HG02885 (cell line): Measurements from ENCODE around the gene JAGN1.
"Not testable (repeated sequence)": the region's sequence is repeated elsewhere in the genome, so short reads cannot be mapped to it uniquely, and the experiment has no call there.

Source experiments
- ATAC-seq: cut with Tn5 transposase; IDR thresholded peaks from one replicate; pipeline ENCODE4 v1.9.1; 2021; ENCODE audit warnings: mild to moderate bottlenecking; ENCODE audit not compliant: unreplicated experiment, poor library complexity

The JAGN1 gene

DNA sequence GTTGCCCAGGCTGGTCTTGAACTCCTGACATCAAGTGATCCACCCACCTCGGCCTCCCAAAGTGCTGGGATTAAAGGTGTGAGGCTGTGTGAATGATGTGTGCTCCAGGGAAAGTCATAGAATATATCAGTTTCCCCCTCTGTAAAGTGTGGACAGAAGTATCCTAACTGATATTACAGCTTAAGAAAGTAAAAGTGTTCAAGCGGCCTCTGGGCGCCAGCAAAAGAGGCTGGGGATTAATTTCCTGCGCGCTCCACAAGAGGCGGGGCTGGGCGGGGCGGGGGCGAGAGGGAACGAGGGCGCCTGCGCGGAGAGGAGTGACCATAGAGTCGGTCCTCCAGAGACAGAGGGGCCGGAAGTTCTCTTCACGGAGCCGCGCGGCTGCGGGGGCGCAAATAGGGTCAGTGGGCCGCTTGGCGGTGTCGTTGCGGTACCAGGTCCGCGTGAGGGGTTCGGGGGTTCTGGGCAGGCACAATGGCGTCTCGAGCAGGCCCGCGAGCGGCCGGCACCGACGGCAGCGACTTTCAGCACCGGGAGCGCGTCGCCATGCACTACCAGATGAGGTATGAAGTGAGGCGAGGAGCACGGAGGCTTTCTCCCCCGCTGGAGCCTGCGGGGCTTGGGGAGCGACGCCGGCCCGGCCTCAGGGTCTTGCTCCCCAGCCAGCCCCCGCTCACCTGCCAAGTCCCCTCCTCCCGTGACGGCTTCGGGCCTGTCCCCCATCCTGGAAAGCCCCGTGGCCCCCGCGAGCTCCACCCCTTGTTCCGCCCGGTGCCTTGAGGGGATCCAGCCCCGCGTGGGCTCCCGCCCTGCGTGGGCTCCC lies at the start of gene JAGN1:
Gene JAGN1, plus strand, starts transcription at position 362 of the 823 bp plus-strand sequence. Its CDS starts 113 bp downstream, at position 475.
- ATAC-seq = peak; percentile 88

DNA sequence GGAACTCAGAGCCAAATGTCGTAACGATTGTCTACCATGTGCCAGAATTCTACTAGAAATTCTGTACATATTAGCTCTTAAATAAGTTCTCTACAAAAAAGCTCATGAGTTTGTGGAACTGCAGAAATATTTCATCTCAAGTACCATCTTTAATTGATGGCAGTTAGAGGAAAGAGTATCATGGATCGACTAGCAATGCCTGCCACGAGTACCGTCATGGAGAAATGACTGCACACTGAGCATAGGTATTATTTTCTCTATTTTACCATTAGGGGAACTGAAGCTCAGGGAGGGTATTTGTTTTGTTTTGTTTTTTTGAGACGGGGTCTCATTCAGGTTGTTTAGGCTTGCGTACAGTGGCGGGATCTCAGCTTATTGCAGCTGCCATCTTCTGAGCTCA lies 49.4 kb upstream of the JAGN1 start:
- no peak for ATAC-seq

DNA sequence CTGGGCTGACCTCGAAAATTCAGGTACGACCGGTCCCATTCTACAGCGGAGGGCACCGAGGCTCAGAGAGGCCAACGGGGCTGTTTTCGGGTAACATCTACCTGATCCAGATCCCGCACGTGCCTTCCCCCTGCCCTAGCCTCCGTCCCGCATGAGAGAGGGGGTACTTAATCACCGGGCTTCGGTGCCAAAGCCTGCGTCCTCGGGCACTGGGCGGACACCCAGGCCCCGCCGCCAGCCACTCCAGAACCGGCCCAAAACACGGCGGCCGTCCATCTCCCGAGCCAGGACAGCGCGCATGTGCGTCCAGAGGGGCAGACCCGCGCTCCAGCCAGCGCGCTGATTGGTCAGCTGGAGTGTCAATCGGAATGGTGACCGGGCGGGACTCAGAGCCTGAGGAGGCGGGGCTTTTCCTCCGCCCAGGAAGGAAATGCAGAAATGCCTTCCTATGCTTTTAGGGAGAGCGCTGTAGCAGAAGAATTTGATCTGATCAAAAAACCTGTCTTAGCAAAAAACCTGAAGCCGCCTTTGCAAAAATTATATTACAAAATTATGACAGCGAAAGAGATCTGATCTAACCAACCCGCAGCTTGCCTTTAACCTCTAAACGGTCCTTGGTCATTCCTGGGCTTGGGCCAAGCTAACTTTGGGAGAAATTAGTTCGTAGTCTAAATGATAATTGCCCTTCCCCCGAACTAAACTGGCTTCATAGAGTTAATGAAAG lies 46.5 kb upstream of the JAGN1 start, which contains the start of gene RPUSD3:
Gene RPUSD3, minus strand, starts transcription at position 294 of the 724 bp plus-strand sequence. Its CDS starts 18 bp downstream, at position 276.
- peak; percentile 99 for ATAC-seq

DNA sequence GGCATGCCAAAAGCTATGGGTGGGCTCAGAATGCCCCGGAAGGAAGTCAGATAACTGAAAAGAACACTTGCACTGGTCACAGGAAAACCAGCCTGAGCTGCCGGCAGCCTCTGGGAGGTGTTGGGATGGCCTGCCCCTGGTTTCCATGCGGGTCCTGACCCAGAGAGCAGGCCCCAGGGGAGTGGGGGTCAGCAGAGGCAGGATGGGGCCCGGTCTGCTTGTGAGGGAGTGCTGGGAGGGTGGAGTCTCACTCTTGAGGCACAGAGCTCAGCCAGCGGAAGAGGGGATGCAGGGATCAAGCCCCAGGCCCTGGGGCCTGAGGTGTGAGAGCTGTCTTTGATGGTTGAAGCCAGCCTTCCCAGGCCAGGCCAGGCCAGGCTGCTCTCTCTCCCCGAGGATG lies 44.2 kb upstream of the JAGN1 start:
- ATAC-seq = no peak

DNA sequence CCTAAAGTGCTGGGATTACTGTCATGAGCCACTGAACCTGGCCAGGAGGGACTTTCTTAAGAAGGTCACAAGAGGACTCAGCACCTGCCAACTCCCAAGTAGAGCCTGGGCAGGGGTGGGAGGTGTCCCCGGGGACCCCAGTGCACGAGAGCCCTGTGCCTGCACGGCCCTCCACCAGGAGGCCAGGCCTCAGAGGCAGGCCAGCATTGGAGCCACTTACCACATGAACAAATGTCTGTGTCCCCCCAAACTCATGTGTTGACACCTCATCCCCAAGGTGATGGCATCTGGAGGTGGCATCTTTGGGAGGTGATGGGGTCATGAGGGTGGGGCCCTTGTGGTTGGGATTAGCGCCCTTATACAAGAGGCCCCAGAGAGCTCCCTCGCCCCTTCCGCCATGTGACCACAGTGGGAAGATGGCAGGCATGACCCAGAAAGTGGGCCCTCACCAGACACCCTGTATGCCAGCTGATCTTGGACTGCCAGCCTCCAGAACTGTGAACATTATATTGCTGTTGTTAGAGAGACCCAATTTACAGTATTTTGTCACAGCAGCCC lies 43.4 kb upstream of the JAGN1 start:
- ATAC-seq = no peak

DNA sequence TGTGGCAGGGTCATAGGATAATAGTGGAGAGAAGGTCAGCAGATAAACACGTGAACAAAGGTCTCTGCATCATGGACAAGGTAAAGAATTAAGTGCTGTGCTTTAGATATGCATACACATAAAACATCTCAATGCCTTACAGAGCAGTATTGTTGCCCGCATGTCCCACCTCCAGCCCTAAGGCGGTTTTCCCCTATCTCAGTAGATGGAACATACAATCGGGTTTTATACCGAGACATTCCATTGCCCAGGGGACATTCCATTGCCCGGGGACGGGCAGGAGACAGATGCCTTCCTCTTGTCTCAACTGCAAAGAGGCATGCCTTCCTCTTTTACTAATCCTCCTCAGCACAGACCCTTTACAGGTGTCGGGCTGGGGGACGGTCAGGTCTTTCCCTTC lies 42.5 kb upstream of the JAGN1 start:
- ATAC-seq = not testable (repeated sequence)

DNA sequence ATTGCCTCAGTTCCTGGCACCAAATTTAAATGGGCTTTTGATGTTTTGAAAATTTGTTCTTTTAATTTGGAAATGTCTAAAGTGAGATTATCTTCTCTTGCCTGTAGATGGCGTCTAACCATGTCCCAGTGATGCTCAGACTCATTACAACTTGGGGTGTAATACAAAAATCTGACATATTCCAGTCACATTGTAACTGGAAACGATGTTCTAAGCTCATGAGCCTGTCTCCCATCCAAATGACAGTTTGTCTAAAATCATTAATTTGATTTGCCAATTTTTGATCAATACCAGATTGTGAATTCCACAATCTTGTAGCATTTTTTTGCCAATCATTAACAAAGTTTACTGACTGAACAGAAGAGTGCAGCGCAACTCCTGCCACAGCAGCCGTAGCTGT lies 41.5 kb upstream of the JAGN1 start:
- ATAC-seq = not testable (repeated sequence)

DNA sequence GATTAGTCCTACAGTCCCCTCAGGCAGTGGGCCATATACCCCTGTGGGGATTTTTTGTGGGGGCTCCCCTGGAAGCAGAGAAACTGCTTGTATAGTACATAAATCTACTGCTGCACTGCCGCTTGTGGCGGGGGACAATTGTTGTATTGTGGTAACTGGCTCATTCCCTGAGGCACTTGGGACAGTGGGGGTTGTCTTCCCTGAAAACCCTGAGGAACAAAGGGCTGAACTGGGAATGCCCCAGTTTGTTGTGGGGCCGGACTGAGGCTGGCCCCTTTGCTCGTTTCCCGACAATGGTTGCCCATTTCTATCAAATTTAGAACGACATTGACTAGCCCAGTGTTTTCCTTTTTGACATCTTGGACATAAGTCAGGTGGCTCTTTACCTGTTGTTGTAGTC lies 39.0 kb upstream of the JAGN1 start:
- ATAC-seq = not testable (repeated sequence)

DNA sequence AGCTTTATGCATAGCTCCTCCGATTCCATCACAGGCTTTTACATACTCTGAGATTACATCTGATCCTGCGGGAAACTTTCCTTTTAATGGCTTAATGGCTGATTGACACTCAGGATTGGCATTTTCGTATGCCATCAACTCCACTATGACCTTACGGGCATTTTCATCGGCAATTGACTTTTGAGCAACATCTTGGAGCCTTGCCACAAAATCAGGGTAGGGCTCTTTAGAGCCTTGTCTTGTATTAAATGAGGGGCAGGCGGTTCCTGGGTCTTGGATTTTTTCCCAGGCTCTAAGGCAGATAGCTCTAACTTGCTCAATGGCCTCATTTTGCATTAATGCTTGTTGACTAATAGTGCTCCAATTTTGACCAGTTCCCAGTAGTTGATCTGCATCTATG lies 38.5 kb upstream of the JAGN1 start:
- ATAC-seq = not testable (repeated sequence)

DNA sequence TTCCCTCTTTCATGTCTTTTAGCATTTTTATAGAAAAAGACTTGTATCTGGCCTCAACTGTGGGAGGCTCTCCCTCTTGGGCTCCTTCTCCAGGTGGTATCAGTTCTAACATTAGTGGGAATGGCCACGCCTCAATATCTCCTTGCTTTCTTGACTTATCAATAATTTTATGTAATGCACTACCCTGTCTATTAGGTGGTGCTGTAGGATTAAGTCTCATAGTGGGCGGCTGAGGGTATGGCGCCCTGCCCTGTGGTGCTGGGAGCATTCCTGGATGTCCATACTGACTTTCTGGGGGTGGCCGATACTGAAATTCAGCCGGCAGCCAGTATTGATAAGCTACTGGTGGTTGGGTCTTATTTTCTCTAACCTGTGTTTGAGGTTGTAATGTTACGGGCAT lies 37.9 kb upstream of the JAGN1 start:
- ATAC-seq = no peak

DNA sequence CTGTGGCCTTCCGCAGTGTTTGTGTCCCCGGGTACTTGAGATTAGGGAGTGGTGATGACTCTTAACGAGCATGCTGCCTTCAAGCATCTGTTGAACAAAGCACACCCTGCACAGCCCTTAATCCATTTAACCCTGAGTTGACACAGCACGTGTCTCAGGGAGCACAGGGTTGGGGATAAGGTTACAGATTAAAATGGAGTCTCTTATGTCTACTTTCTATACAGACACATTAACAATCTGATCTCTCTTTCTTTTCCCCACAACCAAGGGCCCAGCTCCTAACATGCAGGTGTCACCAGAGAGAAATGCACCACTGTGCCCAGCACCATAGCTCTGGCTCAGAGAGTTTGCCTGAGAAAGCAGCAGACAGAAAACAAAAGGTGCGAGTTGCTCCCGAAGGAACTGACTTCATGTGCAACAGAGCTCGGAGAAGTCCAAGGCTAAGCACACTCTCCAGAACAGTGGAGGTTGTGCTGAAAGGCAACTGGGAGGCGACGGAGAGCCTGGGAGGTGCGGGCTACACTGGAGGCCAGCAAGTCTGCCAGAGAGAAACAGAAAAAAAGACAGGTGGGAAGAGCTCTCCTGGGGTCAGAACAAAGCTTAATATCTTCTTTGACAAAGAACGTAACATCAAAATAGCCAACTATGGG lies 36.0 kb upstream of the JAGN1 start:
- ATAC-seq = not testable (repeated sequence)

DNA sequence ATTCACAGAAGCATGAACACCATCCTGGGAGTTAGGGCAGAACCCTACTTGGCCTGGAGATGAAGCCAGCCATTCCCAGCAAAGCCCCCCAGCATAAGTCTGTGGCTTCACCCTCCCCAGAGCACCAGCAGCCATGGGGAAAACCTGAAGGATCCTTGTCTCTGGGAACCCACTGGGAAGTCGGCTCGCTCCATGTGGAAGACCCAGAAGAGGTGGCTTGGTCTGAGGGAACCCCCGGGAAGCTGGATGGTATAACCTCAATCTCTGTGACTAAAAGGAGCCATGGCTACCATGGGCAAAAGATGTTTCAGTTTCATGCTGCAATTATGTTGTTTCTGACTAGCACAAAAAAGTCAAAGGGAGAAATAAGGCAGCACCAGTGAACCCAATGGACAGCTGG lies 34.8 kb upstream of the JAGN1 start:
- no peak for ATAC-seq

DNA sequence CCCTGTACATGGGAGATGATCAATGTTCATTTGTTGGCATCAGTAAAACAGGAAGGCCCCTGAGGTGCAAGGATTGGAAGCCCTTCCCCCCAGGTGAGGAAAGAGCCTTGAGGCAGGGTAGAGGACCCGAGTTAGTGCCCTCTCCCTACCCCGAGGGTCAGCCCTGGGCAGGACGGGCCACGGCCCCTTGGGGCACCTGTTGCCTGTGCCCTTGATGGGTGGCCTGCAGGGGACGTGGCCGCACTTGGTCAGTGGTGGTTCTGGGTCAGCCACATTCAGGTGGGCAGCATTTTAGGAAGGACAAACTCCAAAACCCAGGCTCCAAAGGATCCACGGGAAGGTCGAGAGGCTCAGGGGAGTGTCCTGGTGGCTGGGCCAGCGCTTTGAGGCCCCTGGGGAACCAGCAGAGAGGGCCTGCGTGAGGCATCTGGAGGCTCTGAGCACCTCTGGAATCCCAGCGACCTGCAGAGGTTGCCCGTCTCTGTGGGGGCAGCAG lies 30.8 kb upstream of the JAGN1 start:
- ATAC-seq = no peak

DNA sequence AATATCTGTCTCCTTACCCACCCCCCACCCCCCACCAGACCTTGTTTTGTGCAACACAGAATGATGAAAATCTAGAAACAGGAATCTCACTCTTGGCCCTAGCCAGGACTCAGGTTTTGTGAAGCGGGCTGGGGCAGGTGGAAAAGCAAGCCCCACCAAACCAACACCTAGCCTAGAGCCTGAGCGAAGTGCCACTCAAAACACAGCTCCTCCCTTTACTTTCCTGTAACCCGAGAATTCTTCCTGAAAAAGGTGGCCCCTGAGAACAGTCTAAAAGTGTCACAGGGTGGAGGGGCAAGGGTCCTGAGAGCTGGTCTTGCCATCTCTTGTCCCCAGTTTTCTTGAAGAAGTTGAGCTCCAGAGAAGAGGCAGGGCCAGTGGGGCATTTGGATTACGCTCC lies 29.2 kb upstream of the JAGN1 start:
- ATAC-seq = no peak

DNA sequence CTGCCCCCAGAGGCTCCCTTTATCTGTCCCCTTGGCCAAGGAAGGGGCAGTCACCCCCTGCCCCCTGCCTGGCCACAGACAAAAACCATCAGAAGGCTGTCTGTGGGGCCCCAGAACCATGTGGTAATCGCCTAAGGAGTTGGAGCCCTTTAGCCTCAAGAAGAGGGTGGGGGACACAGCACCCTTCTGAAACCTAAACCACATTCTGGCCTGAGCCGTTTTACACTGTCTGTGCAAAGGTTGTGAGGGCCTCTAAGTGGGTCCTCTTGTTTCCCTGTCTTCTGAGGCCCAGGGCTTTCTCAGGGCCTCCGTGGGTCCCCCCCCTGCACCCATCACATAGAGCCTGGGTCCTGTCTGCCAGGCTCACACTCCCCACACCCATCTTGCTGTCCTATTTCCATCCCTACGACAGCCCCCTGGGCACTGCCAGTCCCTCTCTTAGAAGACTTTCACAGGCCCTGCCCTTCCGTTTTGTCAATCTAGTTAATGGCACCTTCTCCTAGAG lies 28.7 kb upstream of the JAGN1 start:
- ATAC-seq = no peak

DNA sequence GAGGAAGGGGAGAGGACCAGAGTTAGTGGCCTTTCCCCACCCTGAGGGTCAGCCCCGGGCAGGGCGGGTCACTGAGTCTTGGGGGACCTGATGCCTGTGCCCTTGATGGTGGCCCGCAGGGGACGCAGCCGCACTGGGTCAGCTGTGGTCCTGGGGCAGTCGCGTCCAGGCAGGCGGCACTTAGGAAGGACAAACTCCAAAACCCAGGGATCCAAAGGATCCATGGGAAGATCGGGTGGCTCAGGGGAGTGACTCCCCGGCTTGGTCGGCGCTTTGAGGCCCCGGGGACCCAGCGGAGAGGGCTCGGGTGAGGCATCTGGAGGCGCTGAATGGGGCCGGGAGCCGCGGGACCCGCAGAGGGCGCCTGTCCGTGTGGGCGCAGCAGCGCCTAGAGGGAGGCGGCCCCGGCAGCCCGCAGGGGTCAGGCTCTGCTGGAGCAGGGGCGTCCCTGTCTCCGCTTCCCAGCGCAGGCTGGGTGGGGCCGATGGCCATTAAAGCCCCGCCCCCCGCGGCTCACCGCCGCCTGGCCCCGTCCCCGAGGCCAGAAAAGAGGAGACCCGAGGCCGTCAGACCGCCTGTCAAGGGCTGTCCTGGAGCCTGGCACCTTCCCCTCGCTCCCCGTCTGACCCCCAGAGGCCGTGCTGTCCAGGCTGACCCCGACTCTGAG lies 27.9 kb upstream of the JAGN1 start:
- no peak for ATAC-seq

DNA sequence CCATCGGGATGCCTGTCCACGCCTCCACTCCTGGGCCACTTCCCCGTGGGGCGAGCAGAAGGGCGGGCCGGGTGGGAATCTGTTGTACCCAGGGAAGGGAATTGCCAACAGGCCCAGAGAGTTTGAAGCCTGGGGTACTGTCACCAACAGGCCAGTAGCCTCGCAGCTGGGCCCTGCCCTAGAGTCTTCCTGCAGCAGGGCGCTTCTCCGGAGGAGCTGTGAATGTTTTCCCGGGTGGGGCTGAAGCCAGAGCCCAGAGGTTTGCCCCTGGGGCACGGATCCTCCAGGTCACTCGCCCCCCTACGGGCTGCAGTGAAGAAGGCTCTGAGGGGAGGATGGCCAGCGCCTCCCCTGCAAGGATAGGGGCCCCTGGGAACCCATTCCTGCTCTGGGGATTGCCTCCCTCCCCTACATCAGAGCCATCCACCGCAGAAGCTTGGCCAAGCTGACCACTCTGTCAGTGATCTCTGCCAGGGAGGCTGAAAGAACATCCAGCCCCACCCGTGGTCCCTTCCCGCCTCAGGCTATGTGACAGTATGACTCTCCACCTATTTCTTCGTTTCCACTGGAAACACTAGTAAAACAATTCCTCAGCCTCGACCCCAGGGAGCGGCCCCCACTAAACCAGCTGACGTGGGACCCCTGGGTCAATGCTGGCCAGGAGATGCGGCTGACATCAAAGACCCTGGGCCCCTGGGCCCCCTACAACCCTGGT lies 27.2 kb upstream of the JAGN1 start:
- no peak for ATAC-seq

DNA sequence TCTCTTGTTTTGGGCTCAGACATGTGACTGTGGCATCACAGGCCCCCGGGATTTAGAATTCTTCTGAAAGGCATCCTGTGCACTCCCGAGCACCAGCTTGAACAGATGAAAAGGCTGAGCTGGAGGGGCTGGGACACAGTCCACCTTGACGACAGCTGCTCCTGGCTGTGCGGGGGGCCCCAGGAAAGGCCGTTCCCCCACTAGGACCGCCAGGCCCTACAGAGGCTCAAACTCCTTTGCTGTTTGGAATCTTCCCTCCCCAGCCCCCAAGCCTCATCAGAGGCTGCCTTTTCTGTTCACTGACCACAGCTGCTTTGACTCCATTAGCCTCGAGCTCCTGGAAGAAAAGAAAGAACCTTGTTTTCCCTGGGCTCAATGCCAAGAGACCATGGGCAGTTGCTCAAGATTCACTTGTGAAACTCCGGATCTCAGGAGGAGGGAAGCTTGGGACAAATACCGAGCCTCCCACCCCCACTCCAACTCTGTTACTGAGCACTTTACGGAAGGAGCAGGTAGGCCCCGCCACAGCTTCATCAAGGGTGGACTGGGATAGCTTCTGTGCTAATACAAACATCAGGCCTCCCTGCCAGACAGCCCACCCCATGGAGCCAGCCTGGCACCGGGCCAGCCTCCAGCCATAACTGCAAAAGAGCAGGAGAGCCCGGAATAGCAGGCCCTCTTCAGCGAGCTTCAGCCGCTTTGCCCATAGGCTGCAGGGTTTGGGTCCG lies 26.0 kb upstream of the JAGN1 start:
- no peak for ATAC-seq
